ENCODE results near the gene NPAS3.

The NPAS3 gene

DNA sequence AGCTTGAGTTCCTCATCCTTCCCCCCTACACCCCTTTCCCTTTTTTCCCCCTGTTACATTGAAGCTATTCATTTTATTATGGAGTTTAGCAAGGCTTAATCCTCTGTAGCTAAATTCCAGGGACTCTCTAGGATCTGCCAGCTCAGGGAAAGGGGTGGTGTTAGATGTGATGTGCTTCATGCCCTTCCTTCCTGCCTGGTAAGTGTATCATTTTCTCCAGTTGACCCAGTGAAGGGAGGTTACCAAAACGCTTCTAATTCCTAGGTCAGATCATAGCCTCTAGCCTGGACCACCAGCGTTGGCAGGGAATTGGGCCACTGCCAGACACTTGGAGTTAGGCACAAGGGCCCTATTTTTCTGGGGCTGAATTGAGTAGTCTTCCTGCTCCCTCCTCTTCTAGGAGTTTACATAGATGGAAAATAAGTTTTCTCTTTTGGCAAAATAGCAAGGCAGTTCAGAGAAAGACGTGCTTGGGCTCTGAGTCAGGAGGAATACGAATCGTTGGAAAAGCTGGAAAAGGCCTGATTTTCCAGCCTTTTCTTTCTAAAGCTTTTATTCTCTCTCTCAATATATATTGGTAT lies 88.3 kb downstream of the NPAS3 start:
- H3K4me3 ChIP-seq (IDR thresholded peaks at IDR 0.05; ENCODE audit: insufficient read depth, low read depth, low read length) = no peak overlapping the region
- no peaks in the 10 kb centered on the region for H3K36me3 ChIP-seq (ENCODE audit: insufficient read depth)
- H3K27me3 ChIP-seq (ENCODE audit: insufficient read depth, low read depth) = no peaks in the 10 kb centered on the region
- no peak overlapping the region for H3K9ac ChIP-seq
- H2AFZ ChIP-seq (ENCODE audit: low read depth) = no peak overlapping the region
- H3K4me1 ChIP-seq (ENCODE audit: low read depth, poor library complexity, severe bottlenecking) = no peaks in the 10 kb centered on the region
- H3K4me2 ChIP-seq = no peak overlapping the region
- no peaks in the 10 kb centered on the region for H4K20me1 ChIP-seq (ENCODE audit: insufficient read depth)
- TF ChIP-seq, protein P1, sequence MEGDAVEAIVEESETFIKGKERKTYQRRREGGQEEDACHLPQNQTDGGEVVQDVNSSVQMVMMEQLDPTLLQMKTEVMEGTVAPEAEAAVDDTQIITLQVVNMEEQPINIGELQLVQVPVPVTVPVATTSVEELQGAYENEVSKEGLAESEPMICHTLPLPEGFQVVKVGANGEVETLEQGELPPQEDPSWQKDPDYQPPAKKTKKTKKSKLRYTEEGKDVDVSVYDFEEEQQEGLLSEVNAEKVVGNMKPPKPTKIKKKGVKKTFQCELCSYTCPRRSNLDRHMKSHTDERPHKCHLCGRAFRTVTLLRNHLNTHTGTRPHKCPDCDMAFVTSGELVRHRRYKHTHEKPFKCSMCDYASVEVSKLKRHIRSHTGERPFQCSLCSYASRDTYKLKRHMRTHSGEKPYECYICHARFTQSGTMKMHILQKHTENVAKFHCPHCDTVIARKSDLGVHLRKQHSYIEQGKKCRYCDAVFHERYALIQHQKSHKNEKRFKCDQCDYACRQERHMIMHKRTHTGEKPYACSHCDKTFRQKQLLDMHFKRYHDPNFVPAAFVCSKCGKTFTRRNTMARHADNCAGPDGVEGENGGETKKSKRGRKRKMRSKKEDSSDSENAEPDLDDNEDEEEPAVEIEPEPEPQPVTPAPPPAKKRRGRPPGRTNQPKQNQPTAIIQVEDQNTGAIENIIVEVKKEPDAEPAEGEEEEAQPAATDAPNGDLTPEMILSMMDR (conservative IDR thresholded peaks at IDR 0.05; ENCODE audit: low read depth, low read length) = no peak
- no peaks in the 10 kb centered on the region for H3K79me2 ChIP-seq (ENCODE audit: insufficient read depth, low read depth)
- no peak overlapping the region for H3K27ac ChIP-seq

DNA sequence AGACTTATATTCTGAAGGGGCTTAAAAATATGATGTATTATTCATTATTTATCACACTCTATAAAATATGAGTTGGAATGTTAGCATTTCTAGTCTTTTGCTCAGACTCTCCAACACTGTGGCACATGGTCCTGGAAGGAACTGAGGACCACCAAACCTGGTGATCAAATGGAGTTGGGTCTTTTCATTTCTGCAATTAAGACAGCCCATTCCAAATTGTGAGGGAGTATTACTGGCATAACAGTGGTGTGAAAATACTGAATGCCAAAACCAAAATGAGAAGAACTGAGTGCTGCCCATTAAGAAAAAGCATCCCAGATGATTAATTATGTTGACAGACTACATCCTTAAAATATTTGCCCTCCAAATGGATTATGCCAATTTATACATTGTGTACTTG lies 90.8 kb downstream of the NPAS3 start:
- Histone ChIP-seq H3K27me3 (ENCODE audit: insufficient read depth, low read depth) (no peaks in the 10 kb centered on the region), H3K4me3 (IDR thresholded peaks at IDR 0.05; ENCODE audit: insufficient read depth, low read depth, low read length) (no peak overlapping the region), H3K36me3 (ENCODE audit: insufficient read depth) (no peaks in the 10 kb centered on the region), H2AFZ (ENCODE audit: low read depth) (no peak overlapping the region), H3K9ac (no peak overlapping the region), H4K20me1 (ENCODE audit: insufficient read depth) (no peaks in the 10 kb centered on the region), H3K79me2 (ENCODE audit: insufficient read depth, low read depth) (no peaks in the 10 kb centered on the region), H3K4me2 (no peak overlapping the region), H3K27ac (no peak overlapping the region), H3K4me1 (ENCODE audit: low read depth, poor library complexity, severe bottlenecking) (no peaks in the 10 kb centered on the region)
- TF ChIP-seq, protein P1 (conservative IDR thresholded peaks at IDR 0.05; ENCODE audit: low read depth, low read length) = no peak

DNA sequence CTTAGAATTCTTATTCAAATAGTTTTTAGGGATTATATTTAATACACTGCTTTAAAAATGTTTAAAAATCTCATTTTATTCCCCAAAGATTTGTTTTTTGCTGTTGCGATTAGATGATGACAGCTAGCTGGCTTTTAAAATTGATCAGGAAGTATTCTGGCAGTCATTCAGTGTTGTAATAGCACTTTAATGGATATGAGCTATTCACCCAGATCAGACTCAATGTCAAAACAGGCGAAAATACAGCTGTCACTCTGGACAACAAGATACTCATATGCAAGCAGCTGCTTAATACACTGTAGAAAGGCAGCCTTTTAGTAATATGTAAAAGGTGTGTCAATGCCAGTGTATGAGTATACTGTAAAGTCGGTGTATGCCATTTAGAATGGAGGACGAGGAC lies 91.7 kb downstream of the NPAS3 start:
- Histone ChIP-seq H3K27ac (no peak overlapping the region), H3K4me1 (ENCODE audit: low read depth, poor library complexity, severe bottlenecking) (peaks cover 6% of the 10 kb centered on the region), H3K27me3 (ENCODE audit: insufficient read depth, low read depth) (no peaks in the 10 kb centered on the region), H3K4me2 (no peak overlapping the region), H3K4me3 (IDR thresholded peaks at IDR 0.05; ENCODE audit: insufficient read depth, low read depth, low read length) (no peak overlapping the region), H3K9ac (no peak overlapping the region), H4K20me1 (ENCODE audit: insufficient read depth) (no peaks in the 10 kb centered on the region), H2AFZ (ENCODE audit: low read depth) (no peak overlapping the region), H3K79me2 (ENCODE audit: insufficient read depth, low read depth) (no peaks in the 10 kb centered on the region), H3K36me3 (ENCODE audit: insufficient read depth) (no peaks in the 10 kb centered on the region)
- TF ChIP-seq, protein P1 (conservative IDR thresholded peaks at IDR 0.05; ENCODE audit: low read depth, low read length) = no peak

DNA sequence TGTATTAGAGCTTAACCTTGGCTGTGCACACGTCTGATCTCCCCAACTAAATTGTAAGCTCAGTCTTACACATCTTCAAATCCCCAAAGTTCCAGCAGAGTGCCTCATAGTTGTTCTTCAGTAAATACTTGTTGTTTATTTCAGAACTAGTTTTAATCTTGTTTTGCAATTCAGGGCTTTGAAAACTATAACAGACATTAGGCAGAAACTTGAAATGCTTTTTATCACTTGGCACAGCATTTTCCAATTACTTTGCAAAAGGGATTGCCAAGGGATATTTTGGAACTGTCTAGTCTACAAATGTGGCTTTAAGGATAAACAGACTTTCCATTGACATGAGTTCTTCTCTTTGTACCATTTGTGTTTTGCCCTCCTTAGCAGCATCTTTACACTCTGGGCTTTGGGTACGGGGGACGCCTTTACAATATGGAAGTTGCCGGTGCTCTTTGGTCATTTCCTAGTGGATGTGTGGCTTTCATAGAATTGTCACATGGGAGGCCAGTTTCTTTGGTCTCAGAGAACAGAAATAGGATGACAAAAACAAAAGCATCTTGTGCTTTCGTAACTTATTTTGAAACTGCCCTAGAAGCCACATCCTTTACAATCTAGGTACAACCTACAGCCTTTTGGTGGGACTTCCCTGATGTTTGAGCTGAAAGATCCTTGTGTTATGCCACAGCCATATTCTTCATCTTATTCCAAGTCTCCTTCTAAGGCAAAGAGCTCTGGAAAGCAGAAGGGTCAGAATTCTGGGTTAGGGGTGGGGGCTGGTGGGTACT lies 96.9 kb downstream of the NPAS3 start:
- Histone ChIP-seq H2AFZ (ENCODE audit: low read depth) (peak overlapping the region; percentile 71; the same call in 1 of the 2 replicates), H3K79me2 (ENCODE audit: insufficient read depth, low read depth) (no peaks in the 10 kb centered on the region), H3K27ac (peak overlapping the region; percentile 45)

More for the DNA sequence above, 96.9 kb downstream of the NPAS3 start:
- Histone ChIP-seq H3K36me3 (ENCODE audit: insufficient read depth) (no peaks in the 10 kb centered on the region), H3K9ac (no peak overlapping the region; the same call in 1 of the 2 replicates), H4K20me1 (ENCODE audit: insufficient read depth) (no peaks in the 10 kb centered on the region), H3K27me3 (ENCODE audit: insufficient read depth, low read depth) (no peaks in the 10 kb centered on the region), H3K4me2 (peak overlapping the region; percentile 63), H3K4me3 (IDR thresholded peaks at IDR 0.05; ENCODE audit: insufficient read depth, low read depth, low read length) (no peak overlapping the region), H3K4me1 (ENCODE audit: low read depth, poor library complexity, severe bottlenecking) (peaks cover 23% of the 10 kb centered on the region)
- TF ChIP-seq, protein P1 (conservative IDR thresholded peaks at IDR 0.05; ENCODE audit: low read depth, low read length) = no peak
